GM12878 (cell line): ENCODE measurements around the gene AQP3. TPM values are rescaled to one million over a fixed set of nuclear protein-coding genes. Genes with fewer than 3 reads are reported as not detected.

Source experiments
- HDAC2 ChIP-seq: fragments of 200-600 bp; sonication (generic); IDR thresholded peaks from 2 replicates; pipeline ENCODE4 v1.6.1; 2017
- IKZF1 ChIP-seq: fragments of 450-650 bp; conservative IDR thresholded peaks from 2 replicates; pipeline ENCODE4 v1.6.1; 2017; ENCODE audit warnings: antibody characterized with exemption, mild to moderate bottlenecking
- JUND ChIP-seq: IDR thresholded peaks from 2 replicates; pipeline ENCODE4 v1.6.1; 2012; ENCODE audit warnings: low read depth, mild to moderate bottlenecking, low read length, improper control_type of control experiment, moderate library complexity
- NFYB ChIP-seq: IDR thresholded peaks from 2 replicates; pipeline ENCODE4 v1.6.1; 2011; ENCODE audit warnings: low read depth, mild to moderate bottlenecking, low read length, improper control_type of control experiment, moderate library complexity; ENCODE audit not compliant: insufficient read depth
- NR2F1 ChIP-seq: fragments of 450-650 bp; conservative IDR thresholded peaks from 2 replicates; pipeline ENCODE4 v1.6.1; 2017; ENCODE audit warnings: mild to moderate bottlenecking
- RAD51 ChIP-seq: fragments of 450-650 bp; IDR thresholded peaks from 2 replicates; pipeline ENCODE4 v1.6.1; 2016; ENCODE audit warnings: moderate library complexity, mild to moderate bottlenecking, inconsistent platforms
- RB1 ChIP-seq: fragments of 450-650 bp; formaldehyde crosslinking; IDR thresholded peaks from 2 replicates; pipeline ENCODE4 v1.6.1; 2017; ENCODE audit warnings: mild to moderate bottlenecking, borderline replicate concordance
- SIN3A ChIP-seq: IDR thresholded peaks from 2 replicates; pipeline ENCODE4 v1.6.1; 2012; ENCODE audit warnings: low read depth, low read length, improper control_type of control experiment
- SUPT20H ChIP-seq: IDR thresholded peaks from 2 replicates; pipeline ENCODE4 v1.6.1; 2011; ENCODE audit warnings: low read depth, mild to moderate bottlenecking, low read length, moderate library complexity, borderline replicate concordance; ENCODE audit not compliant: control insufficient read depth
- TCF3 ChIP-seq: IDR thresholded peaks from 2 replicates; pipeline ENCODE4 v1.6.1; 2012; ENCODE audit warnings: low read depth, mild to moderate bottlenecking, low read length, borderline replicate concordance; ENCODE audit not compliant: insufficient read depth
- USF1 ChIP-seq: IDR thresholded peaks from 2 replicates; pipeline ENCODE4 v1.6.1; 2011; ENCODE audit warnings: borderline replicate concordance, low read depth, mild to moderate bottlenecking, moderate library complexity, mixed read lengths, low read length; ENCODE audit not compliant: insufficient read depth; ENCODE audit errors: extremely low read length
- polyA plus RNA-seq, 11 experiments: library from polyadenylated mRNA; depleted of rRNA in 4 of 11; unstranded in 6 of 11; stranded (reverse) in 5 of 11; fragments of >200 nt; fragmentation: Nextera tagmentation in 4 of 11; fragmentation: Illumina TruSeq in 1 of 11; extraction: Ambion mirVana in 4 of 11; extraction: Trizol in 1 of 11; gene quantifications; 1 replicate in 1 of 11; 2 replicates in 10 of 11; pipeline versions ENCODE4 v1.2.1 to v1.2.3, GENCODE V29; 2011 to 2016; ENCODE audit warnings: inconsistent platforms in 2 of 11, missing spikeins in 2 of 11, low read depth in 1 of 11
- total RNA-seq, 4 experiments: library from RNA; depleted of rRNA in 3 of 4; stranded (reverse); fragments of >200 nt in 3 of 4; fragmentation: Illumina TruSeq in 1 of 4; extraction: Trizol in 1 of 4; gene quantifications; 2 replicates each; pipeline versions ENCODE4 v1.2.1 to v1.2.3, GENCODE V29; 2013 to 2021
- TF ChIP-seq, protein P1 (sequence below): fragments of 450-650 bp; IDR thresholded peaks from 2 replicates; pipeline ENCODE4 v1.6.1; 2017; ENCODE audit warnings: mild to moderate bottlenecking, moderate library complexity
- TF ChIP-seq, protein P2 (sequence below): IDR thresholded peaks from 2 replicates; pipeline ENCODE4 v1.6.1; 2012; ENCODE audit warnings: low read length, inconsistent platforms
- TF ChIP-seq, protein P3 (sequence below): IDR thresholded peaks from 2 replicates; pipeline ENCODE4 v1.6.1; 2012; ENCODE audit warnings: mild to moderate bottlenecking, low read depth, low read length
- TF ChIP-seq, protein P4 (sequence below): fragments of 450-650 bp; IDR thresholded peaks from 2 replicates; pipeline ENCODE4 v1.6.1; 2017; ENCODE audit warnings: mild to moderate bottlenecking

The AQP3 gene
- total and polyA plus RNA-seq, 10 of the 15 experiments (the other 5 are each of a cell fraction or from before 2014, with no cell fraction given): 0.60 to 11.8 (median 4.5) TPM

- TF ChIP-seq NR2F1 (no peak), SIN3A (peak; percentile 92), HDAC2 (0 out of 2 replicates have a peak, but pooled peaks have one; percentile 53), NFYB (peak; percentile 97), SUPT20H (no peak), RAD51 (peak; percentile 88), IKZF1 (0 out of 2 replicates have a peak, but pooled peaks have one; percentile 22), USF1 (peak; percentile 76), RB1 (0 out of 2 replicates have a peak, but pooled peaks have one; percentile 22), JUND (no peak), TCF3 (no peak)
- TF ChIP-seq, protein P1, sequence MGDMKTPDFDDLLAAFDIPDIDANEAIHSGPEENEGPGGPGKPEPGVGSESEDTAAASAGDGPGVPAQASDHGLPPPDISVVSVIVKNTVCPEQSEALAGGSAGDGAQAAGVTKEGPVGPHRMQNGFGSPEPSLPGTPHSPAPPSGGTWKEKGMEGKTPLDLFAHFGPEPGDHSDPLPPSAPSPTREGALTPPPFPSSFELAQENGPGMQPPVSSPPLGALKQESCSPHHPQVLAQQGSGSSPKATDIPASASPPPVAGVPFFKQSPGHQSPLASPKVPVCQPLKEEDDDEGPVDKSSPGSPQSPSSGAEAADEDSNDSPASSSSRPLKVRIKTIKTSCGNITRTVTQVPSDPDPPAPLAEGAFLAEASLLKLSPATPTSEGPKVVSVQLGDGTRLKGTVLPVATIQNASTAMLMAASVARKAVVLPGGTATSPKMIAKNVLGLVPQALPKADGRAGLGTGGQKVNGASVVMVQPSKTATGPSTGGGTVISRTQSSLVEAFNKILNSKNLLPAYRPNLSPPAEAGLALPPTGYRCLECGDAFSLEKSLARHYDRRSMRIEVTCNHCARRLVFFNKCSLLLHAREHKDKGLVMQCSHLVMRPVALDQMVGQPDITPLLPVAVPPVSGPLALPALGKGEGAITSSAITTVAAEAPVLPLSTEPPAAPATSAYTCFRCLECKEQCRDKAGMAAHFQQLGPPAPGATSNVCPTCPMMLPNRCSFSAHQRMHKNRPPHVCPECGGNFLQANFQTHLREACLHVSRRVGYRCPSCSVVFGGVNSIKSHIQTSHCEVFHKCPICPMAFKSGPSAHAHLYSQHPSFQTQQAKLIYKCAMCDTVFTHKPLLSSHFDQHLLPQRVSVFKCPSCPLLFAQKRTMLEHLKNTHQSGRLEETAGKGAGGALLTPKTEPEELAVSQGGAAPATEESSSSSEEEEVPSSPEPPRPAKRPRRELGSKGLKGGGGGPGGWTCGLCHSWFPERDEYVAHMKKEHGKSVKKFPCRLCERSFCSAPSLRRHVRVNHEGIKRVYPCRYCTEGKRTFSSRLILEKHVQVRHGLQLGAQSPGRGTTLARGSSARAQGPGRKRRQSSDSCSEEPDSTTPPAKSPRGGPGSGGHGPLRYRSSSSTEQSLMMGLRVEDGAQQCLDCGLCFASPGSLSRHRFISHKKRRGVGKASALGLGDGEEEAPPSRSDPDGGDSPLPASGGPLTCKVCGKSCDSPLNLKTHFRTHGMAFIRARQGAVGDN: no peak
- TF ChIP-seq, protein P2, sequence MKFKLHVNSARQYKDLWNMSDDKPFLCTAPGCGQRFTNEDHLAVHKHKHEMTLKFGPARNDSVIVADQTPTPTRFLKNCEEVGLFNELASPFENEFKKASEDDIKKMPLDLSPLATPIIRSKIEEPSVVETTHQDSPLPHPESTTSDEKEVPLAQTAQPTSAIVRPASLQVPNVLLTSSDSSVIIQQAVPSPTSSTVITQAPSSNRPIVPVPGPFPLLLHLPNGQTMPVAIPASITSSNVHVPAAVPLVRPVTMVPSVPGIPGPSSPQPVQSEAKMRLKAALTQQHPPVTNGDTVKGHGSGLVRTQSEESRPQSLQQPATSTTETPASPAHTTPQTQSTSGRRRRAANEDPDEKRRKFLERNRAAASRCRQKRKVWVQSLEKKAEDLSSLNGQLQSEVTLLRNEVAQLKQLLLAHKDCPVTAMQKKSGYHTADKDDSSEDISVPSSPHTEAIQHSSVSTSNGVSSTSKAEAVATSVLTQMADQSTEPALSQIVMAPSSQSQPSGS: no peak
- TF ChIP-seq, protein P3, sequence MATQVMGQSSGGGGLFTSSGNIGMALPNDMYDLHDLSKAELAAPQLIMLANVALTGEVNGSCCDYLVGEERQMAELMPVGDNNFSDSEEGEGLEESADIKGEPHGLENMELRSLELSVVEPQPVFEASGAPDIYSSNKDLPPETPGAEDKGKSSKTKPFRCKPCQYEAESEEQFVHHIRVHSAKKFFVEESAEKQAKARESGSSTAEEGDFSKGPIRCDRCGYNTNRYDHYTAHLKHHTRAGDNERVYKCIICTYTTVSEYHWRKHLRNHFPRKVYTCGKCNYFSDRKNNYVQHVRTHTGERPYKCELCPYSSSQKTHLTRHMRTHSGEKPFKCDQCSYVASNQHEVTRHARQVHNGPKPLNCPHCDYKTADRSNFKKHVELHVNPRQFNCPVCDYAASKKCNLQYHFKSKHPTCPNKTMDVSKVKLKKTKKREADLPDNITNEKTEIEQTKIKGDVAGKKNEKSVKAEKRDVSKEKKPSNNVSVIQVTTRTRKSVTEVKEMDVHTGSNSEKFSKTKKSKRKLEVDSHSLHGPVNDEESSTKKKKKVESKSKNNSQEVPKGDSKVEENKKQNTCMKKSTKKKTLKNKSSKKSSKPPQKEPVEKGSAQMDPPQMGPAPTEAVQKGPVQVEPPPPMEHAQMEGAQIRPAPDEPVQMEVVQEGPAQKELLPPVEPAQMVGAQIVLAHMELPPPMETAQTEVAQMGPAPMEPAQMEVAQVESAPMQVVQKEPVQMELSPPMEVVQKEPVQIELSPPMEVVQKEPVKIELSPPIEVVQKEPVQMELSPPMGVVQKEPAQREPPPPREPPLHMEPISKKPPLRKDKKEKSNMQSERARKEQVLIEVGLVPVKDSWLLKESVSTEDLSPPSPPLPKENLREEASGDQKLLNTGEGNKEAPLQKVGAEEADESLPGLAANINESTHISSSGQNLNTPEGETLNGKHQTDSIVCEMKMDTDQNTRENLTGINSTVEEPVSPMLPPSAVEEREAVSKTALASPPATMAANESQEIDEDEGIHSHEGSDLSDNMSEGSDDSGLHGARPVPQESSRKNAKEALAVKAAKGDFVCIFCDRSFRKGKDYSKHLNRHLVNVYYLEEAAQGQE: no peak
- TF ChIP-seq, protein P4, sequence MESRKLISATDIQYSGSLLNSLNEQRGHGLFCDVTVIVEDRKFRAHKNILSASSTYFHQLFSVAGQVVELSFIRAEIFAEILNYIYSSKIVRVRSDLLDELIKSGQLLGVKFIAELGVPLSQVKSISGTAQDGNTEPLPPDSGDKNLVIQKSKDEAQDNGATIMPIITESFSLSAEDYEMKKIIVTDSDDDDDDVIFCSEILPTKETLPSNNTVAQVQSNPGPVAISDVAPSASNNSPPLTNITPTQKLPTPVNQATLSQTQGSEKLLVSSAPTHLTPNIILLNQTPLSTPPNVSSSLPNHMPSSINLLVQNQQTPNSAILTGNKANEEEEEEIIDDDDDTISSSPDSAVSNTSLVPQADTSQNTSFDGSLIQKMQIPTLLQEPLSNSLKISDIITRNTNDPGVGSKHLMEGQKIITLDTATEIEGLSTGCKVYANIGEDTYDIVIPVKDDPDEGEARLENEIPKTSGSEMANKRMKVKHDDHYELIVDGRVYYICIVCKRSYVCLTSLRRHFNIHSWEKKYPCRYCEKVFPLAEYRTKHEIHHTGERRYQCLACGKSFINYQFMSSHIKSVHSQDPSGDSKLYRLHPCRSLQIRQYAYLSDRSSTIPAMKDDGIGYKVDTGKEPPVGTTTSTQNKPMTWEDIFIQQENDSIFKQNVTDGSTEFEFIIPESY: no peak
Observed at GRCh38 chr9:33473643-33474352, 26.4 kb upstream of the AQP3 start, which contains the start of gene NOL6 (continued).
